Mammary epithelial cell (primary cell): ENCODE results near the gene CFL2.

Experiments
- EZH2 ChIP-seq: IDR thresholded peaks from 2 replicates; pipeline ENCODE4 v1.6.1; 2012; ENCODE audit warnings: low read length, inconsistent platforms, borderline replicate concordance
- TF ChIP-seq, protein P1 (sequence below), 2 donors: IDR thresholded peaks in 1 of 2; conservative IDR thresholded peaks in 1 of 2; 2 replicates each; pipeline ENCODE4 v1.5.1; 2011 to 2012; ENCODE audit warnings: inconsistent platforms in 2 of 2, low read length in 2 of 2, mild to moderate bottlenecking in 2 of 2, control low read depth in 1 of 2, low read depth in 1 of 2; ENCODE audit not compliant: insufficient read depth in 1 of 2; ENCODE audit errors: extremely low read depth in 1 of 2

DNA sequence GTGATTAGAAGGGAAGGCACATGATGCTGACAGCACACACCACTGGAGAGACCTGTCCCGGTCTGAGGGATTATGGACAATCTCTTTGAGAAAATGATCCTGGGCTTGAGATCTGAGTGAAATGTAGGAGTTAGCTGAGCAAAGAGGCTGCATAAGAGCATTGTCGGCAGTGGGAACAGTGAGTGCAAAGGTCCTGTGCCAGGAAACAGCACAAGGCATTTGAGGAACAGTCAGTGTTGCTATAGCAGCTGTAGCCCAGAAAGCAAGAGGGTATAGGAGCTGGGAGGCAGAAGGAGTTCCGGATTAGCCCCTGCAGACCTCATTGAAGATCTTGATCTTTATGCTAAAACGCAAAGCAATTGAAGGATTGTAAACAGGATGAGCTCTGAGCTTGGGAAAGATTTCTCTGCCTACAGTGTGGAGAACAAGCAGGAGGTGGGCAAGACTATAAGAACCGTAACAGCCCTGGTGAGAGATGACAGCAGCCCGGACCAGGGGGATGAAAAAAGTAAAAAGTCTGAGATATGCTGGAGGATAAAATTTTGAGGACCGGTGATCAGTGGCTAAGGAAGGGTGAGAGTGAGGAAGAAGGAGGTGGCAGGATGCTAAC lies 28.5 kb downstream of the CFL2 start:
- TF ChIP-seq, protein P1, sequence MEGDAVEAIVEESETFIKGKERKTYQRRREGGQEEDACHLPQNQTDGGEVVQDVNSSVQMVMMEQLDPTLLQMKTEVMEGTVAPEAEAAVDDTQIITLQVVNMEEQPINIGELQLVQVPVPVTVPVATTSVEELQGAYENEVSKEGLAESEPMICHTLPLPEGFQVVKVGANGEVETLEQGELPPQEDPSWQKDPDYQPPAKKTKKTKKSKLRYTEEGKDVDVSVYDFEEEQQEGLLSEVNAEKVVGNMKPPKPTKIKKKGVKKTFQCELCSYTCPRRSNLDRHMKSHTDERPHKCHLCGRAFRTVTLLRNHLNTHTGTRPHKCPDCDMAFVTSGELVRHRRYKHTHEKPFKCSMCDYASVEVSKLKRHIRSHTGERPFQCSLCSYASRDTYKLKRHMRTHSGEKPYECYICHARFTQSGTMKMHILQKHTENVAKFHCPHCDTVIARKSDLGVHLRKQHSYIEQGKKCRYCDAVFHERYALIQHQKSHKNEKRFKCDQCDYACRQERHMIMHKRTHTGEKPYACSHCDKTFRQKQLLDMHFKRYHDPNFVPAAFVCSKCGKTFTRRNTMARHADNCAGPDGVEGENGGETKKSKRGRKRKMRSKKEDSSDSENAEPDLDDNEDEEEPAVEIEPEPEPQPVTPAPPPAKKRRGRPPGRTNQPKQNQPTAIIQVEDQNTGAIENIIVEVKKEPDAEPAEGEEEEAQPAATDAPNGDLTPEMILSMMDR (conservative IDR thresholded peaks at IDR 0.05 in 1 of 2, IDR thresholded peaks at IDR 0.05 in 1 of 2; ENCODE audit: extremely low read depth in 1 of 2, insufficient read depth in 1 of 2, low read depth in 1 of 2, low read length in 2 of 2): no peak
- TF ChIP-seq EZH2: no peak
